Uterus (tissue), 2 donors: ENCODE measurements around the gene PSMD7.

Experiments used
- POLR2A ChIP-seq, 2 donors: fragments of 450-650 bp; IDR thresholded peaks; one replicate each; pipeline ENCODE4 v1.6.1; 2016; ENCODE audit warnings: antibody characterized with exemption in 2 of 2, mild to moderate bottlenecking in 1 of 2, moderate library complexity in 1 of 2
- TF ChIP-seq, protein P1 (sequence below), 4 experiments: fragments of 200-600 bp in 2 of 4; fragments of 450-650 bp in 2 of 4; sonication (generic) in 2 of 4; IDR thresholded peaks; one replicate each; pipeline ENCODE4 v1.5.1; 2016 to 2019; ENCODE audit warnings: antibody characterized with exemption in 4 of 4, mild to moderate bottlenecking in 2 of 4, moderate library complexity in 1 of 4

DNA sequence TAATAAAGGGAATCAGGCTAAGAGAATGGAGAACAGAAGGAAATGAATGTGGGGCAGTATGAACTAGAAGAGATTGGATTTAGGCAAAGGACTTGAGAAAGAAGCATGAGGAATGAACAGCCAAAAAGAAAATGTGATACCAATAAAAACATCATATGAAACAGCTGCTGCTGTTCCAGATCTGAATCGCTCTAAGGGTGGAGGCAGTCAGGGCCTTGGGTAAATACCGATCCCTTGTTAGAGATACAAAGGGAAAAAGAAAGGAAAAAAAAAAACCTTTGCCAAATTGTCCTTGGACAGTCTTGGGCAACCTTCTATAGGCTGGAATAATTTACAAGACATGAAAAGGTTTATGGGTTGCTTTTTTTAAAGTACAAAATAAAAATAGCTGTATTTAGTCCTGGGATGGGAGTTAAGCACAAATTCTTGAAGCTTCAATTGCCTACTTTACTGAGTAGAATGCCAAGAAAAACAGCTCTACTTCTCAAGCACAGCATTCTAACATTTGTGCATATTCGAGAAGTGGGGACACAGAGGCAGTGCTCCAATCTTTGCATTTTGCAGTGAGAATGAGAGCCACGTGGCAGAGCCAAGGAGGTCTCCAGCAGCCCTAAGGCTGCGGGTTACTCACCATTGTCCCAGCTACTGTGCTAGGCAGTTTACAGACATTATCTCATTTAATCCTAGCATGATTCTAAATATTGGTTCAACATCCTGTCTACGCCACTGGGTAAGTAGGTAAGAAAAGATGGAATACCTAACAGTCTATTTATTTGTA is 43.3 kb upstream of the PSMD7 start:
- TF ChIP-seq, protein P1, sequence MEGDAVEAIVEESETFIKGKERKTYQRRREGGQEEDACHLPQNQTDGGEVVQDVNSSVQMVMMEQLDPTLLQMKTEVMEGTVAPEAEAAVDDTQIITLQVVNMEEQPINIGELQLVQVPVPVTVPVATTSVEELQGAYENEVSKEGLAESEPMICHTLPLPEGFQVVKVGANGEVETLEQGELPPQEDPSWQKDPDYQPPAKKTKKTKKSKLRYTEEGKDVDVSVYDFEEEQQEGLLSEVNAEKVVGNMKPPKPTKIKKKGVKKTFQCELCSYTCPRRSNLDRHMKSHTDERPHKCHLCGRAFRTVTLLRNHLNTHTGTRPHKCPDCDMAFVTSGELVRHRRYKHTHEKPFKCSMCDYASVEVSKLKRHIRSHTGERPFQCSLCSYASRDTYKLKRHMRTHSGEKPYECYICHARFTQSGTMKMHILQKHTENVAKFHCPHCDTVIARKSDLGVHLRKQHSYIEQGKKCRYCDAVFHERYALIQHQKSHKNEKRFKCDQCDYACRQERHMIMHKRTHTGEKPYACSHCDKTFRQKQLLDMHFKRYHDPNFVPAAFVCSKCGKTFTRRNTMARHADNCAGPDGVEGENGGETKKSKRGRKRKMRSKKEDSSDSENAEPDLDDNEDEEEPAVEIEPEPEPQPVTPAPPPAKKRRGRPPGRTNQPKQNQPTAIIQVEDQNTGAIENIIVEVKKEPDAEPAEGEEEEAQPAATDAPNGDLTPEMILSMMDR (IDR thresholded peaks at IDR 0.05): no peak
- TF ChIP-seq POLR2A (IDR thresholded peaks at IDR 0.05): no peak
